Upper lobe of right lung (tissue), 1 donor: ENCODE results near the gene CTRB1. TPM values are rescaled to one million over a fixed set of nuclear protein-coding genes. Genes with fewer than 3 reads are reported as not detected.

ENCODE experiments used
- ATAC-seq: fragments of 200-7000 bp; cut with Tn5 transposase; one replicate; pipeline ENCODE4 v1.9.1; 2020; ENCODE audit warnings: mild to moderate bottlenecking, moderate library complexity
- DNase-seq: peaks from one replicate; pipeline ENCODE4 v3.0.0-alpha.2; 2020
- H3K27ac ChIP-seq: fragments of 200-600 bp; one replicate; pipeline ENCODE4 v1.8.0; 2022
- H3K27me3 ChIP-seq: fragments of 200-600 bp; one replicate; pipeline ENCODE4 v1.8.0; 2022; ENCODE audit warnings: mild to moderate bottlenecking
- H3K36me3 ChIP-seq: fragments of 200-600 bp; one replicate; pipeline ENCODE4 v1.8.0; 2022
- H3K4me1 ChIP-seq: fragments of 200-600 bp; one replicate; pipeline ENCODE4 v1.8.0; 2022
- H3K4me3 ChIP-seq: fragments of 200-600 bp; one replicate; pipeline ENCODE4 v1.8.0; 2022; ENCODE audit warnings: mild to moderate bottlenecking
- H3K9me3 ChIP-seq: fragments of 200-600 bp; one replicate; pipeline ENCODE4 v1.8.0; 2022
- intact Hi-C: fragments of 100-400 bp; cut with DNase I; formaldehyde crosslinking; loops from one replicate; pipeline ENCODE4 v1.11.0; 2022
- total RNA-seq: library from RNA; stranded (reverse); fragmentation: NEBNext Ultra II Directional; extraction: Animal tissue kit (Norgen Biotek cat#: 25700); gene quantifications from one replicate; pipeline ENCODE4 v1.2.1, GENCODE V29; 2021
- TF ChIP-seq, protein P1 (sequence below): fragments of 200-600 bp; IDR thresholded peaks from one replicate; pipeline ENCODE4 v1.8.0; 2022; ENCODE audit warnings: antibody characterized with exemption
- donor health status: DM: no; HTN: yes; CAD: no; lungs with severe emphysema.

Gene CTRB1
- total RNA-seq, 1 donor from 2014 or later = not detected

DNA sequence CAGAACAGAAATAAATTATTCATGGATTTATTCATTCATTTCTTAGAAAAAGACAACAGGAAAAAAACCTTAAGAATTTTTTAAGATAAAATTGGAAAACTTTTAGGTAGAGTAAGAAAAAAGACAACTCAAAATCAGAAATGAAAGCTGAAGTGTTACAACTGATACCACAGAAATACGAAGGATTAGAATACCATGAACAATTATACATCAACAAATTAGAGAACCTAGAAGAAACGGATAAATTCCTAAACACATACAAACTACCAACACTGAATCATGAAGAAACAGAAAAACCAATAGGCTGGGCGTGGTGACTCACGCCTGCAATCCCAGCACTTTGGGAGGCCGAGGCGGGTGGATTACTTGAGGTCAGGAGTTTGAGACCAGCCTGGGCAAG lies 39.6 kb upstream of the CTRB1 start:
- peaks cover 11% of the 10 kb centered on the region for H3K9me3 ChIP-seq
- H3K36me3 ChIP-seq = no peaks in the 10 kb centered on the region
- no peaks in the 10 kb centered on the region for H3K27me3 ChIP-seq
- TF ChIP-seq, protein P1, sequence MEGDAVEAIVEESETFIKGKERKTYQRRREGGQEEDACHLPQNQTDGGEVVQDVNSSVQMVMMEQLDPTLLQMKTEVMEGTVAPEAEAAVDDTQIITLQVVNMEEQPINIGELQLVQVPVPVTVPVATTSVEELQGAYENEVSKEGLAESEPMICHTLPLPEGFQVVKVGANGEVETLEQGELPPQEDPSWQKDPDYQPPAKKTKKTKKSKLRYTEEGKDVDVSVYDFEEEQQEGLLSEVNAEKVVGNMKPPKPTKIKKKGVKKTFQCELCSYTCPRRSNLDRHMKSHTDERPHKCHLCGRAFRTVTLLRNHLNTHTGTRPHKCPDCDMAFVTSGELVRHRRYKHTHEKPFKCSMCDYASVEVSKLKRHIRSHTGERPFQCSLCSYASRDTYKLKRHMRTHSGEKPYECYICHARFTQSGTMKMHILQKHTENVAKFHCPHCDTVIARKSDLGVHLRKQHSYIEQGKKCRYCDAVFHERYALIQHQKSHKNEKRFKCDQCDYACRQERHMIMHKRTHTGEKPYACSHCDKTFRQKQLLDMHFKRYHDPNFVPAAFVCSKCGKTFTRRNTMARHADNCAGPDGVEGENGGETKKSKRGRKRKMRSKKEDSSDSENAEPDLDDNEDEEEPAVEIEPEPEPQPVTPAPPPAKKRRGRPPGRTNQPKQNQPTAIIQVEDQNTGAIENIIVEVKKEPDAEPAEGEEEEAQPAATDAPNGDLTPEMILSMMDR = no peak
- intact Hi-C loops = no loop called here
- H3K27ac ChIP-seq = no peak overlapping the region
- H3K4me1 ChIP-seq = no peaks in the 10 kb centered on the region
- no peak overlapping the region for H3K4me3 ChIP-seq
- ATAC-seq = no peak
- no peak for DNase-seq

GRCh38 chr16:75181630-75182029 lies 37.2 kb upstream of the CTRB1 start:
- intact Hi-C loops = no loop called here
- Histone ChIP-seq H3K27me3 (no peaks in the 10 kb centered on the region), H3K4me1 (no peaks in the 10 kb centered on the region), H3K27ac (no peak overlapping the region), H3K9me3 (peaks cover 10% of the 10 kb centered on the region), H3K4me3 (no peak overlapping the region), H3K36me3 (no peaks in the 10 kb centered on the region)
- TF ChIP-seq, protein P1 = no peak
- DNase-seq = no peak
- no peak for ATAC-seq

DNA sequence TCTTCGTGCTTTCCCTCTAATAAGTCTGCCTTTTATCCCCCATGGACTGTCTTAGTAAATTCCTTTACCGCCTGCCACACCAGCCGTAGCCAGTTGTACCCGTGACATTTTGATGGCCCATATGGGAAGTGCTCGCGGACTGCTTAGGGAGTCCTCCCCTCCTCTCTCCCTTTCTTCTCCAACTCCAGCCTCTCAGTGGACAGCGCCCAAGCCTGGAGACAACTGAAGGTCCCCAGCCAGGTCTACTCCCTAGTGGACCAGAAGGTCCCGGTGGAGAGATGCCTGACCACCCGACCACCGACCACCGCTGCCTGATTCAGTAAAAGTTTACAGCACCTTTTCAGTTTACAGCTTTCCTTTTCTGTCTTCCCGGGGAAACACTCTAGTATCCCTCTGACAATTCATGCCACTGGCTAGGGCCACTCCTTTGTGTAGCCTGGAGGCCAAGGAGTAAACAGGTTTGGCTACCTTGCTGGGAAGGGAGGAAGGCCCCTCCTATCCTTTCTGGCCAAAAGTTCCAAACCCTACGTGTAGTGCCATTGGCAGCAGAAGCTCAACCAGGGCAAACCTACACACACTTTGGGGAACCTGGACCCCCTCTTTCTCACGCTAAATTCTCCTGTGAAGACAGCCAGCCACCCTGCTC lies 29.8 kb upstream of the CTRB1 start:
- Histone ChIP-seq H3K9me3 (no peaks in the 10 kb centered on the region), H3K4me3 (no peak overlapping the region), H3K27me3 (no peaks in the 10 kb centered on the region), H3K4me1 (no peaks in the 10 kb centered on the region), H3K36me3 (no peaks in the 10 kb centered on the region), H3K27ac (no peak overlapping the region)
- TF ChIP-seq, protein P1 = no peak
- ATAC-seq (no peak), DNase-seq (no peak)
- intact Hi-C loops = no loop called here

- no peak for ATAC-seq
- Histone ChIP-seq H3K9me3 (no peaks in the 10 kb centered on the region), H3K36me3 (no peaks in the 10 kb centered on the region), H3K27me3 (no peaks in the 10 kb centered on the region), H3K27ac (no peak overlapping the region), H3K4me3 (no peak overlapping the region), H3K4me1 (no peaks in the 10 kb centered on the region)
- intact Hi-C loops = no loop called here
- DNase-seq = no peak
- TF ChIP-seq, protein P1 = no peak
These were observed 29.0 kb upstream of the CTRB1 start for GRCh38 chr16:75189638-75190245.

DNA sequence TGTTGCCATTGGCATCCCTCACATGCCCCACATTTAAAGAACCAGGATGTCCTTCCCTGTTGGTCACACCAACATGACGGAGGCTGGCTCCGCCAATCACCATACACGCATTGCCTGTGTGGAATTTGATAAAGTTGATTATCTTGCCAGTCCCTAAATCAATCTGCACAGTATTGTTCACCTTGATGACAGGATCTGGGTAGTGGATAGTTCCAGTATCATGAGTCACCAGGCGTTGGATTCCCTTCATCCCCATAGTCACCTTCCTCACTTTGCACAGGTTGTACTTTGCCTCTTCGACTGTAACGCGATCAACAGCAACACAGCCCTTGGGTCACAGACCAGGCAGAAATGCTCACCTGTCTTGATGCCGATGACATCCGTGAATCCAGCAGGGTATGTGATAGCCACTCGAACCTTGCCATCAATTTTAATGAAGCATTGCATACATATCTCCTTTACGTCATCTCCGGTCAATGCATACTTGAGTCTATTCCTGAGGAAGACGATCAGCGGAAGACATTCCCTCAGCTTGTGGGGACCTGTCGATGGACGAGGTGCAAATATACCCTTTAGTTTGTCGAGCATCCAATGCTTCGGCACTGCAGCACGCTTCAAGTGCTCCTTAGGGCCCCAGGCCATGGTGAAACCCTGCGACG lies 26.1 kb upstream of the CTRB1 start:
- no peak overlapping the region for H3K4me3 ChIP-seq
- intact Hi-C loops = no loop called here
- no peak overlapping the region for H3K27ac ChIP-seq
- DNase-seq (no peak), ATAC-seq (no peak)
- no peaks in the 10 kb centered on the region for H3K4me1 ChIP-seq
- H3K27me3 ChIP-seq = no peaks in the 10 kb centered on the region
- TF ChIP-seq, protein P1 = no peak
- no peaks in the 10 kb centered on the region for H3K9me3 ChIP-seq
- no peaks in the 10 kb centered on the region for H3K36me3 ChIP-seq
